ENCODE measurements around the gene XPC.
"Not testable (repeated sequence)": the region's sequence is repeated elsewhere in the genome, so short reads cannot be mapped to it uniquely, and the experiment has no call there.

The XPC gene

DNA sequence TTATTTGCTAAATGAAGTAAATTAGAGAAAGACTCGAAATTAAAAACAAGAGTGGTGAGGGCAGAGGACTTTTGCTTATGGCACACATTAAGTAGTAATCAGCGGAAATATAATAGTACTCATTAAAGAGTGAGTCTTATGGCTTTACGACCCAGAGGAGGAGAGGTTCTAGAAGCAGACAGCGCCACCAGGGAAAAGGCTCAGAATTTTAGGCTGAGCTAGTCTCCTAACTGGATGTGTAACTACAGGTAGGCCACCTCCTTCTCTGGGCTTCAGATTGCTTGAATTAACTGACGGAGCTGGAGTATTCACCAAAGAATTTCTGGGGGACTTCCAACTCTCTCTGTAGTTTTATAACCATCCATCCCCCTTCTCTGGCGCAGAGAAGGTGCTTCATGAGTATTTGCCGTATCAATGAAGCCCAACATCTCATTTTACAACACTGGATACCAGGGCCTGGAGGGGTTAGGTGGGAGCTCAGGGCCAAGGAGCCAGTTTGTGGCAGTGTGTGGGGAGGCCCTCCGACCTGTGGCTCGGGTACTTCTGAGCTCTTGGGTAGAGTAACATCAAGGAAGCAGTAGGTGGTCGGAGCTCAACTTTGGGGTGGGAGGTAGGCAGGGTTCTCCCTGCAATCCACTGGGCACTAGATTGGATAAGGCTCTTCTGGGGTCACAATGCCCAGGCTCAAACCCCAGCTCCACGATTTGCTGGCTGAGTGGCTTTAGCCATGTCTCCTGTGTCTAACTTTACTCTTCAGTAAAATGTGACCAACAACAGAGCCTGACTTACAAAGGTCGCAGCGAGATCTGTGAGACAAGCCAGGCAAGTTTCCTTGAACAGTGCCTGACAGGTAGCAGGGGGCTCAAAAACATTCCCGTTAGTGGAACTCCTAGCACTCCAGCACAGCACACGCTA, 54.8 kb downstream of the XPC start:
- no peak for DNase-seq (ENCODE audit: low read depth)
- H3K4me3 ChIP-seq (ENCODE audit: low read depth, low read length): peak overlapping the region; percentile 91
- TF ChIP-seq, protein P1, sequence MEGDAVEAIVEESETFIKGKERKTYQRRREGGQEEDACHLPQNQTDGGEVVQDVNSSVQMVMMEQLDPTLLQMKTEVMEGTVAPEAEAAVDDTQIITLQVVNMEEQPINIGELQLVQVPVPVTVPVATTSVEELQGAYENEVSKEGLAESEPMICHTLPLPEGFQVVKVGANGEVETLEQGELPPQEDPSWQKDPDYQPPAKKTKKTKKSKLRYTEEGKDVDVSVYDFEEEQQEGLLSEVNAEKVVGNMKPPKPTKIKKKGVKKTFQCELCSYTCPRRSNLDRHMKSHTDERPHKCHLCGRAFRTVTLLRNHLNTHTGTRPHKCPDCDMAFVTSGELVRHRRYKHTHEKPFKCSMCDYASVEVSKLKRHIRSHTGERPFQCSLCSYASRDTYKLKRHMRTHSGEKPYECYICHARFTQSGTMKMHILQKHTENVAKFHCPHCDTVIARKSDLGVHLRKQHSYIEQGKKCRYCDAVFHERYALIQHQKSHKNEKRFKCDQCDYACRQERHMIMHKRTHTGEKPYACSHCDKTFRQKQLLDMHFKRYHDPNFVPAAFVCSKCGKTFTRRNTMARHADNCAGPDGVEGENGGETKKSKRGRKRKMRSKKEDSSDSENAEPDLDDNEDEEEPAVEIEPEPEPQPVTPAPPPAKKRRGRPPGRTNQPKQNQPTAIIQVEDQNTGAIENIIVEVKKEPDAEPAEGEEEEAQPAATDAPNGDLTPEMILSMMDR (IDR thresholded peaks at IDR 0.05; ENCODE audit: low read depth, low read length, missing control alignments): no peak

DNA sequence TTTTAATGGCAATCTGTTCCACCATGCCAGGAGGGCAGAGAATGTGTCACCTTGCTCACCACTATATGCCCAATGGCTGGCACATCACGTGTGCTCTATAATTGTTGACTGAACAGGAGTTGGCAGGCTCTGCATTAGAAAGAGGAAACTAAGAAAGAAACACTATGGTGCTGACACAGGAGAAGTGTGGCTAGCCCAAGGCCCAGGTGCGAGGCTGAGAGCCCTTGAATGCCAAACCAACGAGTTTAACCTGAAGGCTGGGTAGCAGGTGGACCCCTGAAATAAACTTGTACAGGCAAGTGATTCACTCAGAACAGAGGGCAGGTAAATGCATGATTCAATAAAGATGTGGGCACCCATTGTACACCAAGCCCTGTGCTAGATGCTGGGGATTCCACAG, 56.1 kb downstream of the XPC start:
- no peak for DNase-seq (ENCODE audit: low read depth)
- no peak overlapping the region for H3K4me3 ChIP-seq (ENCODE audit: low read depth, low read length)
- TF ChIP-seq, protein P1 (IDR thresholded peaks at IDR 0.05; ENCODE audit: low read depth, low read length, missing control alignments): no peak

DNA sequence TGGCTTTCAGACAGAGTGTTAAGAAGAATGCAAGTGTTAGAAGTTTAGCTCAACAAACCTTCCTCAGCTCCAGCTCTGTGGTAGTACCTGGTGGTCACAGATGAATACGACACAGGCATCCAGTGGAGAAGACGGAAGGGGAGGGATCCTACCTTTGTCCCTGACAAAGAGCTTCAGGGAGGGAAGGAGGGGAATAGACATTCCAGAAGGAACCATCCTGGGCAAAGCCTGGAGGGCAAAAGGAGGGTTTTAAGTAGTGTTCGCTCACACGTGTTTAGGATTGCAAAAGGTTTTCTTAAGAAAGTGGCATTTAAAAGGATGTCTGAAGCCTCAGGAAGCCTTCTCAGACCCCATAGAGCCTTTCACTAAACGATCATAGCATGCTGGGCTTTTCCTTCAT, 56.5 kb downstream of the XPC start:
- no peak for DNase-seq (ENCODE audit: low read depth)
- H3K4me3 ChIP-seq (ENCODE audit: low read depth, low read length): no peak overlapping the region
- TF ChIP-seq, protein P1 (IDR thresholded peaks at IDR 0.05; ENCODE audit: low read depth, low read length, missing control alignments): no peak

DNA sequence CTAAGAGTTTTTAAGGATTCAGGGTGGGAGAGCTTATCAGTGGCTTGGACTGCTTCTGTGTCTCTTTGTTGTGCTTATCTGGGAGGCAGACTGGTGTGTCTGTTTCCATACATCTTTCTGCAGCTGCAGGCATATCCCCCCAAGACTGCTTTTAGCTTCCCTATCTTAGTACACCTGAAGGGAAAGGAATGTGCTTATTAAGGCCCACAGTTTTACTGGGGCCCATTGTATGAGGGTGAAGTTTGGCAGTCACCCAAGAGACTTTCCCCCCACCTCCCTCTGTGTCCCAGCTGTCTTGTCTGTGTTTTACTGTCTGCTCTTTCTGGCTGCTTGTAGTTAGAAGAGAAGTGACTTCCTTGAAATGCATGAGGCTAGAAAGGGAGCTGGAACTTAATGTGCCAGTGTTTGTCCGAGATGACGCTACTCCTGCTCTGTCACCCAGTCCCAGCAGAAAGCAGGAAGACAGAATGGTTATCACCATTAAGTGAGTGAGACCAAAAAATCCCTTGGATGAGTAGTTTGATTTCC, 57.4 kb downstream of the XPC start:
- DNase-seq (ENCODE audit: low read depth); H3K4me3 ChIP-seq (ENCODE audit: low read depth, low read length): not testable (repeated sequence)

DNA sequence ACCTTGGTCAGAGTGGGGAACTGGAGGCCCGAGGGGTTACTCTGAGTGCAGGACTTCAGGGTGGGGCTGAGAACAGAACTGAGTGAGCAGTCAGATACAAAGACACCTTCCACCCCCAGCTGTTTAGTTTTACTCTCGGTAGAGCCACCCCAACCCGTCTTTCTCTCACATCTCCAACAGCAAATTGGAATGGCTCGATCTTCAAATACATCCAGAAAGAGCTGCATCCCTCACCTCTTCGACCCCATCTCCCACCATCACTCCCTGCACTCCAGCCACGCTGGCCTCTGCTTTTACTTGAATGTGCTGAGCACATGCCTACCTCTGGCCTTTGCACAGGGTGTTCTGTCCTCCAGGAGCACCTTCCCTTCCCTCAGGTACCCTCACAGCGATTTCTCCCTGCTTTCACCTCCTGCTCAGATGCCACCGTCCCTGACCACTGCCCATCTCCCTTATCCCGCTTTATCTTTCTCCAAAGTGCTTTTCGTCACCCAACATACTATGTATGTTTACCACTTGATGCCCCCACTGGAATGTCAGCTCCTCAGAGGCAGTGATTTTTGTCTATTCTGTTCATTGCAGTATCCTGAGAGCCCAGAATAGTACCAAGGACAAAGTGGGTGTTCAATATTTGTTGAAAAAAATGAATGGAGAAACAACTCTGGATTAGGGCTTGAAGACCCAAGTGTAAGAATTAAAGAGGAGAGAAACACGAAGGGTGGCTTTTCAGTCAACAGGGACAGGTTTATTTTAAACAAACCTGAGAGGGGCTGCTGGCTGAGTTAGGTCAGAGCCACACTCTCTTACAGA, 58.1 kb downstream of the XPC start:
- DNase-seq (ENCODE audit: low read depth): no peak
- TF ChIP-seq, protein P1 (IDR thresholded peaks at IDR 0.05; ENCODE audit: low read depth, low read length, missing control alignments): no peak
- no peak overlapping the region for H3K4me3 ChIP-seq (ENCODE audit: low read depth, low read length)

DNA sequence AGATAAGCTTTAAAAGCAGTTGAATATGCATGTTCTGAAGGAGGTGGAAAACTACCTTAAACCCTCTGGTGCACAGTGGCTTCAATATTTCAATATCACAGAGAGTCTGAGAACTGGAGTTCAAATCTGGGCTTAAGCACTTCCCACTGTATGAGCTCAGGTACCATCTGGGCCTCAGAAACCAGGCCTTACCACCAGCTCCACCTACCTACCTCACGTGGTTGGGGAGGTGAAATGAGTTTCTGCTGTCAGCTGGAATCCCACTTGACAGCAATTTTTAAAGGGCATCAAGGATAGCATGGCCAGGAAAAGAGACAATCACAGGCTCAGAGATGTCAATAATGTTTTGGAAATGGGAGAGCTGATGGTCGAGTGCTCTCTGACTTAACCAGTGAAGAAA, 58.8 kb downstream of the XPC start:
- no peak overlapping the region for H3K4me3 ChIP-seq (ENCODE audit: low read depth, low read length)
- TF ChIP-seq, protein P1 (IDR thresholded peaks at IDR 0.05; ENCODE audit: low read depth, low read length, missing control alignments): no peak
- DNase-seq (ENCODE audit: low read depth): no peak
